ENCODE measurements around the gene AFF3.

The AFF3 gene

DNA sequence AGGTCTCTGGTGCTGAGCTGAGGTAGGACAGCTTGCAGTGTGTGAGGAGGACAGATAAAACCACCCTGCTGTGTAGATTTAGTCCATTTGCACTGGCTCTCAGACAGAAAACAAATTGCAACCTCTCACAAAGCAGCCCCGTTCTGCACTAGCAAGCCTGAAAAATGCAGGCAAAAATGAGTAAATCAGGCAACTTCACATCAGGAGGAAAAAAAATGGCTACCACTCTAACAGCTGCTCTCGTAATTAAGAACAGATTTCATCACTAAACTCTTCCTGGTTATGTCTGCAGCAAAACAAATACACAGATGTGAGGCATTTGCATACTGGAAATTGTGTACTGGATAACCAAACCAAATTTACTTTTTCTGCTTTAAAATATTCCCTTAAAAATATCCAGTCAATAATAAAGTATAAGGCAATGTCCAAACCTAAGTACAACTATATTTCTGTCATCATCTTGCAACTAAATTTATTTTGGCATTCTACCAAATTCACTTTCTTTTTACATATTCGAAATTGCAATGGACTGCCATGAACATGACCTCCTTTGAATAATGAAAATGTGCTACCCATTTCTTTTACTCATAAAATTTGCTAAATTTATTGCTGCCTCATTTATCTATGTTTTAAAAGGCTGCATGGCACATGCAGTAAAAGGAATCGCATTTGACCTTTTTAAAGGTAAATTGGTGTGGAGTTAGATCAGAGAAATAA, 157.4 kb downstream of the AFF3 start:
- H3K27me3 ChIP-seq (ENCODE audit: low read depth, low read length), result no peaks in the 10 kb centered on the region
- H3K4me3 ChIP-seq (ENCODE audit: low read length), result no peak overlapping the region
- TF ChIP-seq EZH2phosphoT487 (IDR thresholded peaks at IDR 0.05; ENCODE audit: low read depth), result no peak
- TF ChIP-seq, protein P1, sequence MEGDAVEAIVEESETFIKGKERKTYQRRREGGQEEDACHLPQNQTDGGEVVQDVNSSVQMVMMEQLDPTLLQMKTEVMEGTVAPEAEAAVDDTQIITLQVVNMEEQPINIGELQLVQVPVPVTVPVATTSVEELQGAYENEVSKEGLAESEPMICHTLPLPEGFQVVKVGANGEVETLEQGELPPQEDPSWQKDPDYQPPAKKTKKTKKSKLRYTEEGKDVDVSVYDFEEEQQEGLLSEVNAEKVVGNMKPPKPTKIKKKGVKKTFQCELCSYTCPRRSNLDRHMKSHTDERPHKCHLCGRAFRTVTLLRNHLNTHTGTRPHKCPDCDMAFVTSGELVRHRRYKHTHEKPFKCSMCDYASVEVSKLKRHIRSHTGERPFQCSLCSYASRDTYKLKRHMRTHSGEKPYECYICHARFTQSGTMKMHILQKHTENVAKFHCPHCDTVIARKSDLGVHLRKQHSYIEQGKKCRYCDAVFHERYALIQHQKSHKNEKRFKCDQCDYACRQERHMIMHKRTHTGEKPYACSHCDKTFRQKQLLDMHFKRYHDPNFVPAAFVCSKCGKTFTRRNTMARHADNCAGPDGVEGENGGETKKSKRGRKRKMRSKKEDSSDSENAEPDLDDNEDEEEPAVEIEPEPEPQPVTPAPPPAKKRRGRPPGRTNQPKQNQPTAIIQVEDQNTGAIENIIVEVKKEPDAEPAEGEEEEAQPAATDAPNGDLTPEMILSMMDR (IDR thresholded peaks at IDR 0.05; ENCODE audit: low read depth, low read length), result no peak
- H3K4me2 ChIP-seq (ENCODE audit: low read length), result no peak overlapping the region
- peaks cover 17% of the 10 kb centered on the region for H3K36me3 ChIP-seq (replicated peaks; ENCODE audit: low read depth, low read length)
- no peak overlapping the region for H2AFZ ChIP-seq (ENCODE audit: low read depth, low read length)
- H3K4me1 ChIP-seq (ENCODE audit: low read length), result no peaks in the 10 kb centered on the region
- H3K79me2 ChIP-seq (ENCODE audit: low read length), result no peaks in the 10 kb centered on the region
- no peaks in the 10 kb centered on the region for H3K9me3 ChIP-seq (ENCODE audit: insufficient read depth, low read length)
- H3K27ac ChIP-seq (ENCODE audit: low read length), result no peak overlapping the region
- 0 out of 2 replicates have a peak, but pooled peaks cover 3% of the 10 kb centered on the region for H4K20me1 ChIP-seq (ENCODE audit: insufficient read depth, low read length)
- no peak overlapping the region for H3K9ac ChIP-seq (ENCODE audit: low read length)

DNA sequence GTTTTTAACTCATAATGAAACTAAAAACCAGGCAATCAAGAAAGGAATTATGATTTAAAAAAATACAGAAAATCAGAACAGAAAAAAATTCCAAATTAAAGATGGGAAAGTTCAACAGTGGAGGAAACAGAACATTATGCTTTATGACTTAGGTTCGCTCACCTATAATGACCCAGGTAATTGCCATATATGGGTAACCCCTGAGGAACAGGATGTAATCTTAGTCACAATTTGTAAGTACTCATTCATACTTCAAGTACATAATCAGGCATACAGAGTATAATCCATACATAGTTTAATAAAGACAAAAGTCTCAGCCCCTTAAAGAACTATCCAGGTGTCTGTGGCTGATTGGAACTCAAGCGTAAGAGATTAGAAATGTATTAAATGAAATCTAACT, 159.6 kb downstream of the AFF3 start:
- no peaks in the 10 kb centered on the region for H3K9me3 ChIP-seq (ENCODE audit: insufficient read depth, low read length)
- peaks cover 23% of the 10 kb centered on the region for H3K36me3 ChIP-seq (replicated peaks; ENCODE audit: low read depth, low read length)
- no peaks in the 10 kb centered on the region for H3K4me1 ChIP-seq (ENCODE audit: low read length)
- no peak overlapping the region for H3K4me2 ChIP-seq (ENCODE audit: low read length)
- no peak overlapping the region for H3K4me3 ChIP-seq (ENCODE audit: low read length)
- no peak overlapping the region for H3K9ac ChIP-seq (ENCODE audit: low read length)
- no peaks in the 10 kb centered on the region for H3K27me3 ChIP-seq (ENCODE audit: low read depth, low read length)
- no peak for TF ChIP-seq EZH2phosphoT487 (IDR thresholded peaks at IDR 0.05; ENCODE audit: low read depth)
- TF ChIP-seq, protein P1 (IDR thresholded peaks at IDR 0.05; ENCODE audit: low read depth, low read length), result no peak
- no peaks in the 10 kb centered on the region for H3K79me2 ChIP-seq (ENCODE audit: low read length)
- H4K20me1 ChIP-seq (ENCODE audit: insufficient read depth, low read length), result 0 out of 2 replicates have a peak, but pooled peaks cover 3% of the 10 kb centered on the region
- H2AFZ ChIP-seq (ENCODE audit: low read depth, low read length), result no peak overlapping the region
- no peak overlapping the region for H3K27ac ChIP-seq (ENCODE audit: low read length)

DNA sequence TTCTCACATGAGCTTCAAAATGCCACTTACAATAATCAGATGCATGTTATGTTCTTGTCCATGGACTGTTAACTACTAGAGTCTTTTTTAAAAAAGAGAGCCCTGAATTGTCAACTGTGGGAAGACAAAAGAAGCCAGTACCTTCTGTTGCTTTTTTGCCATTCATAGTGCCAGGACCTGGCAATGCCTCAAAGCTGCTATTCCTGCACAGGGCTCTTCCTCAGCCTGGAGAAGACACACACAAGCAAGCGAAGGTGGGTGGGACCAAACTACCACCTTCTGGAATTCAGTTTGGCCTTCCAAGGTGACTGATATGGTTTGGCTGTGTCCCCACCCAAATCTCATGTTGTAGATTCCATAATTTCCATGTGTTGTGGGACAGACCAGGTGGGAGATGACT, 160.6 kb downstream of the AFF3 start:
- no peak overlapping the region for H3K9ac ChIP-seq (ENCODE audit: low read length)
- no peak overlapping the region for H2AFZ ChIP-seq (ENCODE audit: low read depth, low read length)
- no peaks in the 10 kb centered on the region for H3K4me1 ChIP-seq (ENCODE audit: low read length)
- no peak overlapping the region for H3K4me2 ChIP-seq (ENCODE audit: low read length)
- no peaks in the 10 kb centered on the region for H3K9me3 ChIP-seq (ENCODE audit: insufficient read depth, low read length)
- no peak overlapping the region for H3K27ac ChIP-seq (ENCODE audit: low read length)
- no peaks in the 10 kb centered on the region for H3K79me2 ChIP-seq (ENCODE audit: low read length)
- no peaks in the 10 kb centered on the region for H4K20me1 ChIP-seq (ENCODE audit: insufficient read depth, low read length)
- TF ChIP-seq, protein P1 (IDR thresholded peaks at IDR 0.05; ENCODE audit: low read depth, low read length), result no peak
- H3K36me3 ChIP-seq (replicated peaks; ENCODE audit: low read depth, low read length), result peaks cover 32% of the 10 kb centered on the region
- no peak overlapping the region for H3K4me3 ChIP-seq (ENCODE audit: low read length)
- H3K27me3 ChIP-seq (ENCODE audit: low read depth, low read length), result no peaks in the 10 kb centered on the region

DNA sequence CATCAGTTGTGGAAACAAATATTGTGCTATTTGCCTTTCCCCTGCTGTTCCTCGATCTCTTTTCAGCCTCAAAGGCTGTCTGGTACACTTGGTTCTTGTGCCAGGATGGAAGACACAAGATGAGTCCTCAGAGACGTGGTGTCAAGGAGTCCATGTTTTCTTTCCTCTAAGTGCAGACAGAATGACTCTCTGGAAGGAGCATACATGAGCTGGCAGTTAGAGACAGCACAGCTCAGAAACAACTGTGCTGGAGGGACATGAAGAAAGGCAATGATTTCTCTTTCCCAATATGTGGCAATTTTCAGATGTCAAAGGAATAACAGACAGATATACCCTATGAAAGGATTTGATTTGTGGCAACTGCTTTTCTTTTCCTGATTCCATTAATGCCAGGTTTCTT, 162.2 kb downstream of the AFF3 start:
- Histone ChIP-seq H3K27me3 (ENCODE audit: low read depth, low read length) (no peaks in the 10 kb centered on the region), H3K9me3 (ENCODE audit: insufficient read depth, low read length) (no peaks in the 10 kb centered on the region), H3K36me3 (replicated peaks; ENCODE audit: low read depth, low read length) (peaks cover 37% of the 10 kb centered on the region), H3K4me2 (ENCODE audit: low read length) (no peak overlapping the region), H3K4me3 (ENCODE audit: low read length) (no peak overlapping the region), H2AFZ (ENCODE audit: low read depth, low read length) (no peak overlapping the region), H3K9ac (ENCODE audit: low read length) (no peak overlapping the region), H4K20me1 (ENCODE audit: insufficient read depth, low read length) (no peaks in the 10 kb centered on the region), H3K27ac (ENCODE audit: low read length) (no peak overlapping the region), H3K79me2 (ENCODE audit: low read length) (no peaks in the 10 kb centered on the region), H3K4me1 (ENCODE audit: low read length) (no peaks in the 10 kb centered on the region)
- TF ChIP-seq, protein P1 (IDR thresholded peaks at IDR 0.05; ENCODE audit: low read depth, low read length), result no peak
- no peak for TF ChIP-seq EZH2phosphoT487 (IDR thresholded peaks at IDR 0.05; ENCODE audit: low read depth)
